Stimulated activated CD4-positive, alpha-beta T cell treated with anti-CD3 and anti-CD28 coated beads, Interleukin-2, amount 100 ng/mL, for 24 hours (primary cell): ENCODE results near the gene ARID1A.
"Not testable (repeated sequence)": the region's sequence is repeated elsewhere in the genome, so short reads cannot be mapped to it uniquely, and the experiment has no call there.

ENCODE experiments used
- DNase-seq, 2 donors: peaks; one replicate each; pipeline ENCODE4 v3.0.0-alpha.2; 2020

ARID1A gene

GRCh38 chr1:26695356-26696118 lies at the start of gene ARID1A:
ARID1A (plus strand) TSS chr1:26696015; CDS start chr1:26696404, 389 bp downstream.
- peak; percentile 93 for DNase-seq

- no peak for DNase-seq
These were observed 31.0 kb upstream of the ARID1A start for GRCh38 chr1:26664802-26665201.

DNA sequence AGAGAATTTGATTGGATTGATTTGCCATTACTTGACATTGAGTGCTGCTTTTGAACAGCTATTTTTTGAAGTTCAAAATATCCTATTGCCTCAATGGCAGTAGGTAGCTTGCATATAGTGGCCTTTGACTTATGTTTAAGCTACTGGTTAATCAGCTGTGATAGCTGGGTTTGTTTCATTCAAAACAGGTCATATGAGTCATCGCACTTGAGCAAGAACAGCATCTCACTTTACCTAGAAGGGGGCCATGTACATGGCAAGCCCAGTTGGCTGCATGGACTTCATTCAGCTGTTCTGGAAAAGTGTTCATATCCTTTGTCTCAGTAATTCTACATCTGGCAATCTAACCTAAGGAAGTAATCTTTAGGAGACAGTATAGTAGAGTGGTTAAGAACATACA lies 29.0 kb upstream of the ARID1A start:
- peak in 1 of 2 donors; percentile 2 for DNase-seq

DNA sequence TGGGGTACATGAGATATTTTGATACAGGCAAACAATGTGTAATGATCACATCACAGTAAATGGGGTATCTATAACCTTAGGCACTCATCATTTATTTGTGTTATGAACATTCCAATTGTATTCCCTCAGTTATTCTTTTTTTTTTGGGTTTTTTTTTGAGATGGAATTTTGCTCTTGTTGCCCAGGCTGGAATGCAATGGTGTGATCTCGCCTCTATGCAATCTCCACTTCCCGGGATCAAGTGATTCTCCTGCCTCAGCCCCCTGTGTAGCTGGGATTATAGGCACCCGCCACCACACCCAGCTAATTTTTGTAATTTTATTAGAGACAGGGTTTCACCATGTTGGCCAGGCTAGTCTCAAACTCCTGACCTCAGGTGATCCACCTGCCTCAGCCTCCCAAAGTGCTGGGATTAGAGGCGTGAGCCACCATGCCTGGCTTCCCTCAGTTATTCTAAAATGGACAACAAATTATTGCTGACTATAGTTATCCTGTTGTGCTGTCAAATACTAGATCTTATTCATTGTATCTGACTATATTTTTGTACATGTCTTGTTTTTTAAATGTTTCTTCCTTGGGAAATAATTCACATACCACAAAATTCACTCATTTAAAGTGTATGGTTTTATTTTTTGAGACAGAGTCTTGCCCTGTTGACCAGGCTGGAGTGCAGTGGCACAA lies 27.6 kb upstream of the ARID1A start:
- DNase-seq, result not testable (repeated sequence)

- DNase-seq, result peak; percentile 40 to 45
These were observed 18.3 kb upstream of the ARID1A start for GRCh38 chr1:26677306-26678115.

DNA sequence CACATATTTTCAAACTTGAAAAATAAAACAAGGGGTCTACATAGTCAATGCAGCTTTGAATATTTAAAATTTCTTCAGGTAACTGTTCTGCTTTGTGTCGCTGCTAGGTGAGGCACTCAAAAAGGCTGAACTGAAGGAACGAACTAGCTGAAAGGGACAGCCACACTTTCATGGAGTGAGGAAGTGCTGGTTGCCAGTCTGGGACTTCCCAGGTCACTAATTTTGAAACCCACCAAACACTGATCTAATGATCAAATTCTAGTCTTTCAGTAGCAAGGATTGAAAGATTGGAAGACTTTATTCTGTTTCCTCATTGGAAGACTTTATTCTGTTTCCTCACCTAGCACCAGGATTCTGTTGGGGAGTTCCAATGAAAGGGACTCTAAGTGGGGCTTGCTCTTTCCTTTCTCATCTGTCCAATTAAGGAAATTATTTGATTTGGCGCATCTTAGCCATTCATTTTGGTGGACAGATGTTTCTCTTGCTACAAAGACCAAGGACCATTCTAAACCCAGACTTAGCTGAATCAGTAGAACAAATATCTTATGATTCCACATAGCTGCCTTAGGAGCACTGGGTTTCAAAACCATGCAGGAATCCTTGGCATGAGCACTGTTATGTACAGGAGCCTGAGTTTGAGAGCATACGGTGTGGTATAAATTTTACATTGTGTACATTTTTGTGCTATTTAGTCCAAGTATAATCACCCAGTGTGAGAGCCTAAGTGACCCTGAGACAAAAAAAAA lies 10.9 kb upstream of the ARID1A start:
- no peak for DNase-seq

- no peak for DNase-seq
These were observed 9.0 kb upstream of the ARID1A start for GRCh38 chr1:26686795-26687194.

- no peak for DNase-seq
These were observed 6.3 kb upstream of the ARID1A start for GRCh38 chr1:26689504-26689903.

- DNase-seq, result no peak
These were observed 5.7 kb upstream of the ARID1A start for GRCh38 chr1:26690157-26690556.

DNA sequence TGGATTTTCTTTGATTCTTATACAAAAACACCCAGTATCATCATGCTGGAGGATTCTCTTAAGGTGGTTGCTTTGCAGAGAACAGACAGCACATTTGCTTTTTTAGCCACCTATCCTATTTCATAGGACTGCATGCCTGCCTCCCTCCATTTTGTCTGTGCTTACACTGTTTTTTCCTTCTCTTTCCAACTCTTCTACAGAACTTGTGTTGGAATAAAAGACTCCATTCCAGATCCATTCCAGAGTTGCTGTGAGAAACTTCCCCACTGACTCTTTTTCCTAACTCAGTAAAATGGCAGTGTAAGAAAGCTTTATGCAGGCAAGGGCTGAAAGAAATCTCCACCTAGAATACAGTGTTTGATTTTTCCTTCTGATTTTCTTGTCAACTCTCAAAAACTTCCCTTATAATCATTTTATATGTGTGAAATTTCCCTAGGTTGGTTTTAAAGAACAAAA lies 5.2 kb upstream of the ARID1A start:
- no peak for DNase-seq

DNA sequence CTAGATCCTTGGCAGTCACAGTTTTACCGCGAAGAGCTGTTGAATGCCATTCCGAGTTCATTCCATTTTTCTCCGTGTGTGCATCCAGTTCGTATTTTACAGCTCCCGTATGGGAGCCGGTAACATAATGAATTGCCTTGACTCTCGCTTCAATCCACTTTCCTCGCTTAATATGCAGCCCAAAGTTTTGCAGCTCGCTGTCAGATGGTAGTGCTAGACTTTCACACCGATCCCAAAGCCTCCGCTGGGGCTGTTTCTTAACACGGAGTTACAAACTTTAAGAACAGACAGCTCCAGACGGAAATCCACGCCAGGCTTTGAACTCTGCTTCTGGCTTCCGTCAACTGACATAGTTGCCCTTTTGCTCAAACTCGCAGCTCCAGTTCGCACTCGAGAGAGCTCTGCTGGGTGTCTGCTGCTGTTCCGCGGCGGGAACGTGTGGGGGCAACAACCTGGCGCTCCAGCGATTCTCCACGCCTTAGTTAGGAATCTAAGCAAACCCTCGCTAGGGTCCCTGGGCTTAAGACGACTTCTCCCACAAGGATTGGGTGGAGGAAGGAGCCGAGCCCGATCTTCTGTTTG lies 3.5 kb upstream of the ARID1A start:
- DNase-seq, result peak; percentile 75 to 76

GRCh38 chr1:26692793-26693490 lies 2.9 kb upstream of the ARID1A start:
- DNase-seq, result peak; percentile 85 to 89

DNA sequence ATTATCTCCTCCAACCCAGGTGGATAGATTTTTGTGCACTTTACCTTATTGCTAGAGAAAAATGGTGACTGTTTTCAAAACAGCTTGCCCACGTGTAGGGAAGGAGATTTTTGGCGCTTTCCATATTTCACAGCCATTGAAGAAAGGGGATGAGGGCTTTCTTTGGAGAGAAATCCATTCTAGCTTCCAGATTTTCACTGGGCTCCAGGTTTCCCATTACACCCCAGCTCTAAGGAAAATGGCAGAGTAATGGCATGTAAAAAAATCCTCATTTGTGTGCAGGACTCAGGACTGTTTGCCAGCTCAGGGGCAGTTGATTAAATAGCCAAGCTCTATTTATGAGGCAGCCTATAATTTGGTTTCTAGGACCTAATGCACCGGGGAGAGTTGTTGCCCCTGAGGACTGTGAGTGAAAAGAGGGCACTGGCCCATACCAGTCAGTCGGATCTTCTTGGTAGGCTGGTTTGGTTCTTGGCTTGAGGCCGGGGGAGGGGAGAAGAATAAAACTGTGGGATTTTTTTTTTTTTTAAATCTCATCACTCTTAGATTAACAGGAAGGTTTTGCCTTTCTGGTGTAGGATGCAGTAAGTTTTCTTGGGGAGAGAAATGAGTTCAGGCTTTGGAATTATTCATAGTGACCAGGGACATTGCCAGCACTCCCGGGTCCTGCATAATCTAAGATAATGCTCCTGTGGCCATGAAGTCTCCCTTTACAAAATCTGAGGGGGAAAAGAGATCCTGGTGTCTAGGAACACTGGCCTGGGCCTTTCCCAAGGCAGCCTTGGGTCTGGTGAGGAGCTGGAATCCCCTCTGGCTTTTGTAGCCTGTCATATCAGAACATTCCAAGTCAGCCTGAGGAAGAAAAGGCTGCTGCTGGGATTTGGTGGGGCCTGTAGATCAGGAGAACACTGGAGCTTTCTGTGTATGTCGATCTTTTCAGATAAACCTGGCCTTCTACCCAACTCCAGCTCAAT lies 1.9 kb upstream of the ARID1A start:
- peak in 1 of 2 donors; percentile 25 for DNase-seq

DNA sequence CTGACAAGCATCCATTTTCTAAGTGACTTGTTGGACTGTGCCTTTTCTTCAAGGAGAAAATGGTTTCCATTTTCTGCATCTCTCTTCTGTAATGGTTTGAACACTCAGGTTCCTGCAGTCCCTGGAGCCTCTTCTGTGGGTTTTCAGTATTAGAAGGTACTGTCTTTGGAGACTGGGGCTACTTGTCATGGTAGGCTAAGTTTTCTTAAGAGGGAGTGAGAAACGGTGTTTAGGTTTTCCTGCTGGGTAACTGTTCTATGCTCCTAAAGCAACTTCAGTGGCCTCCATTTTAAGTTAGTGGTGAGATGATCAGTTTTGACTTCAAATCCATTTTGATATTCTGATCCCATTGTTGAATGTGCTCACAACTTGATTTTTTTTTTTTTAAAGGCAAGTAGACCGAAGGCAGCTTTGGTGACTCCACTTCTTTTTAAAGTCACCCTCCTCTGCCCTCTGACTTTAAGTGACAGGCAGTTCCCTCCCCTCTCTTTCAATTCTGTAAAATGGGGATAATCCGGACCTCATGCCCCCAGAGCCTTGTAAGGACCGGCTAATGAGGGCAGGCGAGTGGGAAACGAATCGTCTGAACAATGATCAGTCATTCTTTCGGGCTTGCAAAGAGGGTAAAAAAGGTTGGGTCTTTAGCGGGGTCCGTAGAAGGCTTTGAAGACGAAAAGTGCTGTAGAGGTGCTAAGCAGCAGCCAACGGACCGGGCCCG lies 1.0 kb upstream of the ARID1A start:
- no peak for DNase-seq

- peak; percentile 33 to 35 for DNase-seq
These were observed 371 bp downstream of the ARID1A start for GRCh38 chr1:26696119-26696653.

GRCh38 chr1:26696654-26697430 lies 1.0 kb downstream of the ARID1A start:
- DNase-seq, result peak; percentile 71

DNA sequence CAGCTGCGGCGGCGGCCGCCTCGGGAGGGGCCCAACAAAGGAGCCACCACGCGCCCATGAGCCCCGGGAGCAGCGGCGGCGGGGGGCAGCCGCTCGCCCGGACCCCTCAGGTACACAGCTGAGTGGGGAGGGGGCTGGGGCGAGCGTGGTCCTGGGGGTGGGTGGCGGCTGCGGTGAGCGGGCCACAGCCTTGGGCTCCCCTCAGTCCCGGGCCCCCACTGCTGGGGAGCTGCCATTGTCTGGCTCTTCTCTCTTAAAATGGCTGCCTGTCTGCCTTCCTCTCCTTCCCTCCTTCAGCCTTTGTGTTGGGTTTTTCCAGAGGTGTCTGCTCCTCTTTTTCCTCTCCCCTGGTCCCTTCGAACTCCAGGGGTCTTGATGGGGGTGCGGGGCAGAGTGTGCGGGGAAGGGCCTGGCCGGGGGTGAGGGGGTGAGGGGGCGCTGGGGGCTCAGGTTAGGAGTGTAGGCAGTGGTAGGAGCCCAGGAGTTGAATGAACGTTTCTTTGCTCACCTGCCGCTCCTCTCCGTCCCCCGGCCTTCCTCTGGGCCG lies 1.7 kb downstream of the ARID1A start:
- DNase-seq, result peak in 1 of 2 donors; percentile 39
